GM12891 (cell line): ENCODE measurements around the gene ANKRD16. TPM values are rescaled to one million over a fixed set of nuclear protein-coding genes. Genes with fewer than 3 reads are reported as not detected.
A peak's percentile ranks its signal among the peaks of the same experiment; 100 is the strongest.

Source experiments
- DNase-seq: peaks from one replicate; pipeline ENCODE4 v3.0.0; 2011; ENCODE audit warnings: low spot score; ENCODE audit not compliant: insufficient read length
- FAIRE-seq: peaks from 2 replicates; lab custom pipeline; 2011; peaks lifted over from hg19 to GRCh38; lab: Jason Lieb, UNC
- PAX5 ChIP-seq: IDR thresholded peaks from 2 replicates; pipeline ENCODE4 v1.6.1; 2011; ENCODE audit warnings: low read length, moderate library complexity, mild to moderate bottlenecking; ENCODE audit not compliant: insufficient read depth, severe bottlenecking
- POLR2A ChIP-seq: IDR thresholded peaks from 2 replicates; pipeline ENCODE4 v1.6.1; 2011; ENCODE audit warnings: low read depth, low read length, control low read depth
- POLR2AphosphoS5 ChIP-seq: IDR thresholded peaks from 2 replicates; pipeline ENCODE4 v1.6.1; 2011; ENCODE audit warnings: low read depth, low read length, control low read depth
- POU2F2 ChIP-seq: IDR thresholded peaks from 2 replicates; pipeline ENCODE4 v1.6.1; 2011; ENCODE audit warnings: low read depth, mild to moderate bottlenecking, control low read depth, low read length, moderate library complexity
- SPI1 ChIP-seq: IDR thresholded peaks from 2 replicates; pipeline ENCODE4 v1.6.1; 2011; ENCODE audit warnings: low read depth, low read length, control low read depth
- TAF1 ChIP-seq: IDR thresholded peaks from 2 replicates; pipeline ENCODE4 v1.6.1; 2011; ENCODE audit warnings: low read depth, low read length, control low read depth
- polyA plus RNA-seq: library from polyadenylated mRNA; unstranded; fragments of >200 nt; gene quantifications from one replicate; pipeline ENCODE4 v1.2.1, GENCODE V29; 2012; ENCODE audit warnings: low read depth, missing spikeins, inconsistent platforms; ENCODE audit not compliant: missing spikeins

Gene ANKRD16
- 5.1 TPM for polyA plus RNA-seq

GRCh38 chr10:5889624-5890451, at the start of gene ANKRD16, which contains the start of gene FBH1:
TSS of gene ANKRD16 (minus strand) at chr10:5889893. CDS start at chr10:5889354, 539 bp downstream.
TSS of gene FBH1 (plus strand) at chr10:5890243. CDS start at chr10:5890346, 103 bp downstream.
- TF ChIP-seq TAF1 (peak; percentile 55; the same call in 1 of the 2 replicates), SPI1 (peak; percentile 31; the same call in 1 of the 2 replicates), POLR2A (peak; percentile 61), POU2F2 (peak; percentile 60; the same call in 1 of the 2 replicates), PAX5 (peak; percentile 59), POLR2AphosphoS5 (peak; percentile 71)
- DNase-seq (peak; percentile 94), FAIRE-seq (peak; percentile 94)

- FAIRE-seq = no peak
- TF ChIP-seq POLR2AphosphoS5 = no peak
- TF ChIP-seq TAF1 = no peak
- no peak for TF ChIP-seq POLR2A
- TF ChIP-seq PAX5 = no peak
- no peak for TF ChIP-seq SPI1
- DNase-seq = no peak
Observed at GRCh38 chr10:5938291-5938690, 48.6 kb upstream of the ANKRD16 start.

- FAIRE-seq (no peak), DNase-seq (no peak)
- TF ChIP-seq POLR2AphosphoS5 (no peak), SPI1 (no peak), POLR2A (no peak), PAX5 (no peak), POU2F2 (no peak), TAF1 (no peak)
Observed at GRCh38 chr10:5937016-5937415, 47.3 kb upstream of the ANKRD16 start.

GRCh38 chr10:5935628-5936027, 45.9 kb upstream of the ANKRD16 start:
- DNase-seq (no peak), FAIRE-seq (no peak)
- TF ChIP-seq TAF1 (no peak), SPI1 (no peak), POLR2A (no peak), POLR2AphosphoS5 (no peak), PAX5 (no peak), POU2F2 (no peak)

GRCh38 chr10:5933909-5934546, 44.3 kb upstream of the ANKRD16 start:
- FAIRE-seq = no peak
- TF ChIP-seq POLR2A = no peak
- TF ChIP-seq PAX5 = no peak
- TF ChIP-seq SPI1 = no peak
- no peak for TF ChIP-seq TAF1
- no peak for TF ChIP-seq POLR2AphosphoS5
- TF ChIP-seq POU2F2 = no peak

GRCh38 chr10:5932345-5932744, 42.7 kb upstream of the ANKRD16 start:
- FAIRE-seq (no peak), DNase-seq (no peak)
- TF ChIP-seq POLR2AphosphoS5 = no peak
- TF ChIP-seq POU2F2 = no peak
- no peak for TF ChIP-seq POLR2A
- no peak for TF ChIP-seq SPI1
- no peak for TF ChIP-seq PAX5
- no peak for TF ChIP-seq TAF1

More at GRCh38 chr10:5933909-5934546, 44.3 kb upstream of the ANKRD16 start:
- no peak for DNase-seq

GRCh38 chr10:5930272-5930671, 40.6 kb upstream of the ANKRD16 start:
- DNase-seq (no peak), FAIRE-seq (no peak)
- TF ChIP-seq POLR2A = no peak
- TF ChIP-seq SPI1 = no peak
- TF ChIP-seq TAF1 = no peak
- TF ChIP-seq POLR2AphosphoS5 = no peak
- no peak for TF ChIP-seq PAX5
- no peak for TF ChIP-seq POU2F2

- TF ChIP-seq PAX5 = no peak
- no peak for TF ChIP-seq POU2F2
- TF ChIP-seq POLR2A = no peak
- no peak for TF ChIP-seq SPI1
- TF ChIP-seq POLR2AphosphoS5 = no peak
- no peak for TF ChIP-seq TAF1
- no peak for FAIRE-seq
- DNase-seq = no peak
Observed at GRCh38 chr10:5929442-5929841, 39.7 kb upstream of the ANKRD16 start.
